Measurements from ENCODE around the gene PRR14.

Gene PRR14

DNA sequence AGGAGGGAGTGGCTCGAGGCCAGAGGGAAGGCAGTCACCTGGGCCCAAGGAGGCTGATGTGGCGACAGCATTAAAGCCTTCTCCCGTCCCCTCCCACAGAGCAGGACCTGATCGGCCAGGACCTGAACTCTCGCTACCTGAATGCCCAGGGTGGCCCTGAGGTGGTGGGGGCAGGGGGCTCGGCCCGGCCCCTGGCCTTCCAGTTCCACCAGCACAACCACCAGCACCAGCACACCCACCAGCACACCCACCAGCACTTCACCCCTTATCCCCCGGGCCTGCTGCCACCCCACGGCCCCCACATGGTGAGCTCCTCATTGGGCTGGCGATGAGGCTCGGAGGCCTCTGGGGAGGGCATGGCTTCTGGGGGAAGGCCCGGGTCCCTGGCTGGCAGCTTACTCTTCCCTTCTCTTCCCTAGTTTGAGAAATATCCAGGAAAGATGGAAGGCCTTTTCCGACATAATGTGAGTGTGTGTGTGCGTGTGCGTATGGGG lies 13.9 kb downstream of the PRR14 start:
- Histone ChIP-seq H3K27me3 (ENCODE audit: insufficient read depth, low read depth, severe bottlenecking) (no peaks in the 10 kb centered on the region), H3K27ac (no peak overlapping the region), H3K4me3 (ENCODE audit: low read depth, low read length) (no peak overlapping the region), H3K36me3 (peaks cover 81% of the 10 kb centered on the region), H3K9me3 (ENCODE audit: severe bottlenecking) (no peaks in the 10 kb centered on the region)
- DNase-seq: no peak
- TF ChIP-seq, protein P1, sequence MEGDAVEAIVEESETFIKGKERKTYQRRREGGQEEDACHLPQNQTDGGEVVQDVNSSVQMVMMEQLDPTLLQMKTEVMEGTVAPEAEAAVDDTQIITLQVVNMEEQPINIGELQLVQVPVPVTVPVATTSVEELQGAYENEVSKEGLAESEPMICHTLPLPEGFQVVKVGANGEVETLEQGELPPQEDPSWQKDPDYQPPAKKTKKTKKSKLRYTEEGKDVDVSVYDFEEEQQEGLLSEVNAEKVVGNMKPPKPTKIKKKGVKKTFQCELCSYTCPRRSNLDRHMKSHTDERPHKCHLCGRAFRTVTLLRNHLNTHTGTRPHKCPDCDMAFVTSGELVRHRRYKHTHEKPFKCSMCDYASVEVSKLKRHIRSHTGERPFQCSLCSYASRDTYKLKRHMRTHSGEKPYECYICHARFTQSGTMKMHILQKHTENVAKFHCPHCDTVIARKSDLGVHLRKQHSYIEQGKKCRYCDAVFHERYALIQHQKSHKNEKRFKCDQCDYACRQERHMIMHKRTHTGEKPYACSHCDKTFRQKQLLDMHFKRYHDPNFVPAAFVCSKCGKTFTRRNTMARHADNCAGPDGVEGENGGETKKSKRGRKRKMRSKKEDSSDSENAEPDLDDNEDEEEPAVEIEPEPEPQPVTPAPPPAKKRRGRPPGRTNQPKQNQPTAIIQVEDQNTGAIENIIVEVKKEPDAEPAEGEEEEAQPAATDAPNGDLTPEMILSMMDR (IDR thresholded peaks at IDR 0.05; ENCODE audit: low read depth, low read length): no peak

GRCh38 chr16:30665155-30665829 lies 14.5 kb downstream of the PRR14 start:
- Histone ChIP-seq H3K27me3 (ENCODE audit: insufficient read depth, low read depth, severe bottlenecking) (no peaks in the 10 kb centered on the region), H3K27ac (no peak overlapping the region), H3K4me3 (ENCODE audit: low read depth, low read length) (no peak overlapping the region), H3K36me3 (peaks cover 86% of the 10 kb centered on the region), H3K9me3 (ENCODE audit: severe bottlenecking) (no peaks in the 10 kb centered on the region)
- TF ChIP-seq, protein P1 (IDR thresholded peaks at IDR 0.05; ENCODE audit: low read depth, low read length): peak; percentile 11; the same call in 1 of the 2 replicates
- DNase-seq: no peak

GRCh38 chr16:30665830-30666190 lies 15.1 kb downstream of the PRR14 start:
- no peaks in the 10 kb centered on the region for H3K9me3 ChIP-seq (ENCODE audit: severe bottlenecking)
- TF ChIP-seq, protein P1 (IDR thresholded peaks at IDR 0.05; ENCODE audit: low read depth, low read length): no peak
- no peak overlapping the region for H3K27ac ChIP-seq
- no peak for DNase-seq
- H3K4me3 ChIP-seq (ENCODE audit: low read depth, low read length): no peak overlapping the region
- H3K36me3 ChIP-seq: peaks cover 81% of the 10 kb centered on the region
- no peaks in the 10 kb centered on the region for H3K27me3 ChIP-seq (ENCODE audit: insufficient read depth, low read depth, severe bottlenecking)

- H3K27me3 ChIP-seq (ENCODE audit: insufficient read depth, low read depth, severe bottlenecking): no peaks in the 10 kb centered on the region
- peaks cover 74% of the 10 kb centered on the region for H3K36me3 ChIP-seq
- H3K27ac ChIP-seq: no peak overlapping the region
- H3K4me3 ChIP-seq (ENCODE audit: low read depth, low read length): no peak overlapping the region
- H3K9me3 ChIP-seq (ENCODE audit: severe bottlenecking): no peaks in the 10 kb centered on the region
- TF ChIP-seq, protein P1 (IDR thresholded peaks at IDR 0.05; ENCODE audit: low read depth, low read length): no peak
- no peak for DNase-seq
These were observed 15.9 kb downstream of the PRR14 start for GRCh38 chr16:30666681-30667080.

DNA sequence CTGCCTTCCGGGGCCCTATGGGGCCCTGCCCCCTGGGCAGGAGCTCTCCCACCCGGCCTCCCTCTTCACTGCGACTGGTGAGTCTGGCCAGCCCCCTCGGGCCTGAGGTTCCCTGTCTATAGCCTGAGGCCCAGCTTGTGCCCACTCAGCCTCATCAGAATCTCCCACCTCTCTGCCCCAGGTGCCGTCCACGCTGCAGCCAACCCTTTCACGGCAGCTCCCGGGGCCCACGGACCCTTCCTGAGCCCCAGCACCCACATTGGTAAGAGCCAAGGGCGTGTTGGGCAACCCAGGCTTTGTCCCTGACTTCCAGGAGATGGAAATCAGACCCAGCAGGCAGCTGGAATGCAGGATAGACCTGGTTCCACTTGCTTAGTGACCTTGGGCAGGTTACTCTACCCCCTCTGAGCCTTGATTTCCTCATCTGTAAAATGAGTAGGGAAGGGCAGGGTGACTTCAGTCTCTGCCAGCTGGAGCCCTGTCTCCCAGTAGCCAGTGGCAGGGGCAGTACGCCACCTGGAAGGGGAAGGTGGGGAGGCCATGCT lies 16.7 kb downstream of the PRR14 start:
- H3K4me3 ChIP-seq (ENCODE audit: low read depth, low read length): no peak overlapping the region
- H3K36me3 ChIP-seq: peaks cover 67% of the 10 kb centered on the region
- no peaks in the 10 kb centered on the region for H3K9me3 ChIP-seq (ENCODE audit: severe bottlenecking)
- DNase-seq: no peak
- TF ChIP-seq, protein P1 (IDR thresholded peaks at IDR 0.05; ENCODE audit: low read depth, low read length): no peak
- H3K27me3 ChIP-seq (ENCODE audit: insufficient read depth, low read depth, severe bottlenecking): no peaks in the 10 kb centered on the region
- no peak overlapping the region for H3K27ac ChIP-seq
